Memory B cell (primary cell): ENCODE results near the gene PIK3R4.

ENCODE experiments used
- ATAC-seq: fragments of 150-1000 bp; cut with Tn5 transposase; 2 replicates; pipeline ENCODE4 v1.10.0; 2021; ENCODE audit warnings: low read depth, mild to moderate bottlenecking, moderate library complexity
- DNase-seq, 2 donors: peaks; one replicate each; pipeline ENCODE4 v3.0.0; 2022; ENCODE audit warnings: low spot score in 2 of 2
- H3K27ac Mint-ChIP-seq: one replicate; pipeline ENCODE4 v1.8.0; 2022; ENCODE audit warnings: mild to moderate bottlenecking, moderate library complexity, mixed read lengths
- H3K27me3 Mint-ChIP-seq: one replicate; pipeline ENCODE4 v1.8.0; 2022; ENCODE audit warnings: mixed read lengths
- H3K36me3 Mint-ChIP-seq: one replicate; pipeline ENCODE4 v1.8.0; 2022; ENCODE audit warnings: mild to moderate bottlenecking, mixed read lengths
- H3K4me1 Mint-ChIP-seq: one replicate; pipeline ENCODE4 v1.8.0; 2022; ENCODE audit warnings: mixed read lengths
- H3K4me3 Mint-ChIP-seq: one replicate; pipeline ENCODE4 v1.8.0; 2022; ENCODE audit warnings: mild to moderate bottlenecking, moderate library complexity, mixed read lengths
- H3K9me3 Mint-ChIP-seq: one replicate; pipeline ENCODE4 v1.8.0; 2022; ENCODE audit warnings: mixed read lengths

The PIK3R4 gene

GRCh38 chr3:130746246-130747039 is at the start of gene PIK3R4:
Gene PIK3R4 (minus strand): TSS chr3:130746829. CDS start chr3:130745218, 1,611 bp downstream.
- Mint-ChIP-seq H3K36me3 (peaks cover 13% of the 10 kb centered on the region), H3K9me3 (no peaks in the 10 kb centered on the region), H3K4me1 (peaks cover 32% of the 10 kb centered on the region), H3K27ac (peak within 1 kb of the TSS; percentile 98), H3K4me3 (peak within 1 kb of the TSS; percentile 90), H3K27me3 (no peaks in the 10 kb centered on the region)
- peak; percentile 89 for ATAC-seq
- peak; percentile 85 to 91 for DNase-seq

GRCh38 chr3:130795396-130795795 is 48.8 kb upstream of the PIK3R4 start:
- Mint-ChIP-seq H3K36me3 (no peaks in the 10 kb centered on the region), H3K27me3 (no peaks in the 10 kb centered on the region), H3K9me3 (no peaks in the 10 kb centered on the region), H3K27ac (no peak overlapping the region), H3K4me3 (no peak overlapping the region), H3K4me1 (no peaks in the 10 kb centered on the region)
- no peak for DNase-seq
- no peak for ATAC-seq

DNA sequence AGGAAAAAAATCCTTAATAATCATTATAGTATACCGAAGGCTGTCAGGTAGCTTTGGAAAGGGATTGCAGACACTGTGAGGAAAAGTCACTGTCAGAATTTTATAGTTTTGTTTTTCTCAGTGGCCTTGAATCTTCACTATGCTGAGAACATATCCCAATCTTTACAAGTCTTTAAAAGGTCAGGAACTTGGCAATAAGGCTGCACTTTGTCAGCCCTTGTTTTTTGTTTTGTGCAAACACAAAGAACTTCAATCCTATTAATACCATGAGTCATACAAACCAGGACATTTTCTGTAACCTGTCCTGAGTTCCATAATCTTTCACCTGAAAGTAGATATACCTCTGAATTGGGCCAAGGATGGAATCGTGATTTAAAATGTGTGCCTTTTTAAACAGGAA is 45.6 kb upstream of the PIK3R4 start:
- DNase-seq, result no peak
- Mint-ChIP-seq H3K4me1 (no peaks in the 10 kb centered on the region), H3K4me3 (no peak overlapping the region), H3K36me3 (no peaks in the 10 kb centered on the region), H3K27me3 (peaks cover 2% of the 10 kb centered on the region), H3K9me3 (no peaks in the 10 kb centered on the region), H3K27ac (no peak overlapping the region)
- no peak for ATAC-seq

GRCh38 chr3:130789782-130790322 is 43.2 kb upstream of the PIK3R4 start:
- no peak overlapping the region for H3K4me3 Mint-ChIP-seq
- no peaks in the 10 kb centered on the region for H3K36me3 Mint-ChIP-seq
- no peak for ATAC-seq
- H3K27me3 Mint-ChIP-seq, result peaks cover 2% of the 10 kb centered on the region
- no peaks in the 10 kb centered on the region for H3K4me1 Mint-ChIP-seq
- no peak for DNase-seq
- no peaks in the 10 kb centered on the region for H3K9me3 Mint-ChIP-seq
- H3K27ac Mint-ChIP-seq, result no peak overlapping the region

- no peaks in the 10 kb centered on the region for H3K36me3 Mint-ChIP-seq
- no peak overlapping the region for H3K4me3 Mint-ChIP-seq
- peaks cover 2% of the 10 kb centered on the region for H3K27me3 Mint-ChIP-seq
- ATAC-seq, result no peak
- no peak for DNase-seq
- H3K9me3 Mint-ChIP-seq, result no peaks in the 10 kb centered on the region
- no peaks in the 10 kb centered on the region for H3K4me1 Mint-ChIP-seq
- H3K27ac Mint-ChIP-seq, result no peak overlapping the region
Measured at GRCh38 chr3:130787422-130788068, 40.9 kb upstream of the PIK3R4 start.

- no peak for ATAC-seq
- Mint-ChIP-seq H3K27ac (no peak overlapping the region), H3K36me3 (no peaks in the 10 kb centered on the region), H3K4me1 (no peaks in the 10 kb centered on the region), H3K27me3 (peaks cover 2% of the 10 kb centered on the region), H3K9me3 (no peaks in the 10 kb centered on the region), H3K4me3 (no peak overlapping the region)
- no peak for DNase-seq
Measured at GRCh38 chr3:130786306-130786705, 39.7 kb upstream of the PIK3R4 start.

DNA sequence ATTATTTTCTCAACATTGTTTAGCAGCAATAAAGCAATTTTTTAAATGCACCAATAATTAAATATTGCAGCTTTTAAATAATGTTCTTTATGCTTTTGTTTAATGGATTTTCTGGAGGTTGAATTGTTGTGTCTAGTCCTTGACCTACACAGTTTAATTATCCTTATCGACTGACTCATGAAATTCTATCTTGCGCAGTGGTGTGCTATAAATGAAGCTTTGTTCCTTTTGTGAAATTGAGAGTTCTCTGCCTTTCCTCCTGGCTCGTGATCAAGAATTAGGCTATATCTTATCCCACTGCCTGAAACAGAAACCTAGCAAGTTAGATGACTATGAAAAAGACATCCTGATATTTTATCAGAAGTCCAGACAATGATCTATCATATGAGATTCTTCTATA is 37.0 kb upstream of the PIK3R4 start:
- H3K27me3 Mint-ChIP-seq, result peaks cover 2% of the 10 kb centered on the region
- DNase-seq, result no peak
- H3K4me3 Mint-ChIP-seq, result no peak overlapping the region
- no peaks in the 10 kb centered on the region for H3K4me1 Mint-ChIP-seq
- no peaks in the 10 kb centered on the region for H3K9me3 Mint-ChIP-seq
- no peak overlapping the region for H3K27ac Mint-ChIP-seq
- ATAC-seq, result no peak
- H3K36me3 Mint-ChIP-seq, result no peaks in the 10 kb centered on the region

DNA sequence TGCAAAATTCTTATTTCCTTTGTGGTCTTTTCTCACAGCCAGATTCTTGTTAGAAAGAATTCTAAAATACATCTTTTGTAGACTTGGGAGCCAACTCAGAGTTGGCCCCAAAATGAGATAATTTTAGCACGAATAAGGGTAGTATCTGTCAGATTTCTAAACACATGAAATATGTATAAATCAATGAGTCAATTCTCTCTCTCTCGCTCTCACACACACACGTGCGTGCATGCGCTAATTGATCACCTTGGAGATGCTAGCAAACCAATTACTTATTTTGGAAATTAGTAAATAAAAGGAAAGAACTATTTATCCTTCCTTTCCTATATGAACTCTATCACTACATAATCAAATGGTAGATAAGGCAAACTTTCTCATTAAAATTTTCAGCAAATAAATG is 32.9 kb upstream of the PIK3R4 start:
- no peaks in the 10 kb centered on the region for H3K36me3 Mint-ChIP-seq
- peaks cover 7% of the 10 kb centered on the region for H3K27me3 Mint-ChIP-seq
- no peaks in the 10 kb centered on the region for H3K4me1 Mint-ChIP-seq
- no peak overlapping the region for H3K4me3 Mint-ChIP-seq
- H3K27ac Mint-ChIP-seq, result no peak overlapping the region
- H3K9me3 Mint-ChIP-seq, result no peaks in the 10 kb centered on the region
- DNase-seq (no peak), ATAC-seq (no peak)

GRCh38 chr3:130779031-130779430 is 32.4 kb upstream of the PIK3R4 start:
- H3K36me3 Mint-ChIP-seq, result no peaks in the 10 kb centered on the region
- no peak overlapping the region for H3K4me3 Mint-ChIP-seq
- H3K9me3 Mint-ChIP-seq, result no peaks in the 10 kb centered on the region
- ATAC-seq (no peak), DNase-seq (no peak)
- no peaks in the 10 kb centered on the region for H3K4me1 Mint-ChIP-seq
- peaks cover 7% of the 10 kb centered on the region for H3K27me3 Mint-ChIP-seq
- H3K27ac Mint-ChIP-seq, result no peak overlapping the region

DNA sequence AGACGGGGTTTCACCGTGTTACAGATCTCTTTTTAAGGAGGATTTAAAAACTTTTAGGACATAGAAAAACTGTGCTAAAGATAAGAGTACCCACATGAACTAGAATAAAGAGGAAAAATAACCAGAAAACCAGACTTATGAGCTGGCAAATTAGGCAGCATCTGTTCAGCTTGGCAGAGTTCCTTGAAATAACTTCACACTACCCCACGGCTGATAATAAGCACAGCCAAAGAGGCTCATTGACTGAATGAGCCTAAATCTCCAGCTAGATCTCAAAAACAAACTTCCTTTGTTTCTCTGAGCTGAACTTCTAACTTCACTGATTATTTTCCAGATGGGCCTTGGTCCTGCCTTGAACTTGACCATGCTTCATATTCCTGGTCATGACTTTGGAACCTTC is 26.7 kb upstream of the PIK3R4 start:
- Mint-ChIP-seq H3K27me3 (peaks cover 13% of the 10 kb centered on the region), H3K9me3 (no peaks in the 10 kb centered on the region), H3K4me3 (no peak overlapping the region), H3K4me1 (no peaks in the 10 kb centered on the region), H3K36me3 (no peaks in the 10 kb centered on the region), H3K27ac (no peak overlapping the region)
- no peak for DNase-seq
- no peak for ATAC-seq

- DNase-seq (no peak), ATAC-seq (no peak)
- Mint-ChIP-seq H3K4me1 (no peaks in the 10 kb centered on the region), H3K36me3 (no peaks in the 10 kb centered on the region), H3K27ac (no peak overlapping the region), H3K27me3 (peaks cover 10% of the 10 kb centered on the region), H3K4me3 (no peak overlapping the region), H3K9me3 (no peaks in the 10 kb centered on the region)
Measured at GRCh38 chr3:130772129-130772528, 25.5 kb upstream of the PIK3R4 start.

- H3K4me3 Mint-ChIP-seq, result no peak overlapping the region
- H3K9me3 Mint-ChIP-seq, result no peaks in the 10 kb centered on the region
- H3K27ac Mint-ChIP-seq, result no peak overlapping the region
- H3K27me3 Mint-ChIP-seq, result peaks cover 11% of the 10 kb centered on the region
- no peak for DNase-seq
- no peaks in the 10 kb centered on the region for H3K36me3 Mint-ChIP-seq
- no peak for ATAC-seq
- H3K4me1 Mint-ChIP-seq, result no peaks in the 10 kb centered on the region
Measured at GRCh38 chr3:130770644-130771043, 24.0 kb upstream of the PIK3R4 start.

- H3K9me3 Mint-ChIP-seq, result no peaks in the 10 kb centered on the region
- H3K27ac Mint-ChIP-seq, result no peak overlapping the region
- H3K4me1 Mint-ChIP-seq, result no peaks in the 10 kb centered on the region
- ATAC-seq (no peak), DNase-seq (no peak)
- H3K36me3 Mint-ChIP-seq, result no peaks in the 10 kb centered on the region
- H3K4me3 Mint-ChIP-seq, result no peak overlapping the region
- H3K27me3 Mint-ChIP-seq, result peaks cover 14% of the 10 kb centered on the region
Measured at GRCh38 chr3:130761730-130762311, 15.2 kb upstream of the PIK3R4 start.

GRCh38 chr3:130760922-130761321 is 14.3 kb upstream of the PIK3R4 start:
- H3K27ac Mint-ChIP-seq, result no peak overlapping the region
- ATAC-seq, result no peak
- H3K4me3 Mint-ChIP-seq, result no peak overlapping the region
- H3K4me1 Mint-ChIP-seq, result no peaks in the 10 kb centered on the region
- H3K9me3 Mint-ChIP-seq, result no peaks in the 10 kb centered on the region
- no peak for DNase-seq
- H3K36me3 Mint-ChIP-seq, result no peaks in the 10 kb centered on the region
- peaks cover 12% of the 10 kb centered on the region for H3K27me3 Mint-ChIP-seq
